H9 (cell line): ENCODE data around the gene PAAF1. TPM values are rescaled to one million over a fixed set of nuclear protein-coding genes. Genes with fewer than 3 reads are reported as not detected.

ENCODE experiments used
- DNase-seq: peaks from one replicate; pipeline ENCODE4 v3.0.0-alpha.2; 2017
- H2AFZ ChIP-seq: one replicate; pipeline ENCODE4 v1.6.1; 2013; ENCODE audit warnings: mild to moderate bottlenecking, low read length, control low read depth, moderate library complexity
- H2AK5ac ChIP-seq: 2 replicates; pipeline ENCODE4 v1.6.1; 2013; ENCODE audit warnings: low read length, control low read depth, mixed read lengths; ENCODE audit not compliant: insufficient read length
- H2BK120ac ChIP-seq: one replicate; pipeline ENCODE4 v1.6.1; 2013; ENCODE audit warnings: low read depth, mild to moderate bottlenecking, low read length, control low read depth, inconsistent platforms; ENCODE audit not compliant: poor library complexity, severe bottlenecking
- H2BK12ac ChIP-seq: 2 replicates; pipeline ENCODE4 v1.6.1; 2013; ENCODE audit warnings: low read length, control low read depth, mixed read lengths, low read depth; ENCODE audit not compliant: insufficient read length
- H2BK15ac ChIP-seq: 2 replicates; pipeline ENCODE4 v1.6.1; 2013; ENCODE audit warnings: low read depth, low read length, control low read depth
- H2BK20ac ChIP-seq: one replicate; pipeline ENCODE4 v1.6.1; 2013; ENCODE audit warnings: low read depth, mild to moderate bottlenecking, low read length, control low read depth, inconsistent platforms; ENCODE audit not compliant: poor library complexity, severe bottlenecking
- H2BK5ac ChIP-seq: 2 replicates; pipeline ENCODE4 v1.6.1; 2013; ENCODE audit warnings: low read length, control low read depth, mixed read lengths; ENCODE audit not compliant: insufficient read length
- H3K14ac ChIP-seq: 2 replicates; pipeline ENCODE4 v1.6.1; 2013; ENCODE audit warnings: low read length, control low read depth; ENCODE audit not compliant: insufficient read depth
- H3K18ac ChIP-seq: 2 replicates; pipeline ENCODE4 v1.6.1; 2013; ENCODE audit warnings: low read depth, mild to moderate bottlenecking, mixed read lengths, low read length, control low read depth; ENCODE audit not compliant: insufficient read length
- H3K23ac ChIP-seq: 2 replicates; pipeline ENCODE4 v1.6.1; 2013; ENCODE audit warnings: low read length, control low read depth, mixed read lengths, low read depth; ENCODE audit not compliant: insufficient read length
- H3K23me2 ChIP-seq: 2 replicates; pipeline ENCODE4 v1.6.1; 2013; ENCODE audit warnings: low read depth, mild to moderate bottlenecking, mixed read lengths, low read length, control low read depth; ENCODE audit not compliant: insufficient read length, poor library complexity, severe bottlenecking
- H3K27ac ChIP-seq: 2 replicates; pipeline ENCODE4 v1.5.1; 2013; ENCODE audit warnings: low read length, control low read depth, mixed read lengths, low read depth; ENCODE audit not compliant: insufficient read length
- H3K27me3 ChIP-seq: 2 replicates; pipeline ENCODE4 v1.6.1; 2013; ENCODE audit warnings: low read length, control low read depth, inconsistent platforms; ENCODE audit not compliant: insufficient read depth
- H3K4ac ChIP-seq: 2 replicates; pipeline ENCODE4 v1.6.1; 2013; ENCODE audit warnings: low read depth, mild to moderate bottlenecking, control low read depth, inconsistent platforms, low read length, moderate library complexity
- H3K4me1 ChIP-seq: 2 replicates; pipeline ENCODE4 v1.6.1; 2013; ENCODE audit warnings: low read length, control low read depth, inconsistent platforms; ENCODE audit not compliant: insufficient read depth
- H3K4me2 ChIP-seq: 2 replicates; pipeline ENCODE4 v1.6.1; 2013; ENCODE audit warnings: low read length, control low read depth, mixed read lengths; ENCODE audit not compliant: insufficient read length, insufficient read depth
- H3K56ac ChIP-seq: 2 replicates; pipeline ENCODE4 v1.6.1; 2013; ENCODE audit warnings: low read depth, mild to moderate bottlenecking, mixed read lengths, low read length, control low read depth; ENCODE audit not compliant: insufficient read length
- H3K79me1 ChIP-seq: 2 replicates; pipeline ENCODE4 v1.6.1; 2013; ENCODE audit warnings: low read depth, mild to moderate bottlenecking, moderate library complexity, low read length, control low read depth, inconsistent platforms; ENCODE audit not compliant: insufficient read depth, poor library complexity, severe bottlenecking
- H3K79me2 ChIP-seq: 2 replicates; pipeline ENCODE4 v1.6.1; 2013; ENCODE audit warnings: low read length, control low read depth, inconsistent platforms; ENCODE audit not compliant: insufficient read depth
- H3K9ac ChIP-seq: 2 replicates; pipeline ENCODE4 v1.6.1; 2013; ENCODE audit warnings: low read length, control low read depth, mixed read lengths; ENCODE audit not compliant: insufficient read length; ENCODE audit errors: extremely low read depth
- H3K9me3 ChIP-seq: one replicate; pipeline ENCODE4 v1.6.1; 2013; ENCODE audit warnings: low read depth, low read length, inconsistent platforms; ENCODE audit not compliant: control insufficient read depth
- H3T11ph ChIP-seq: one replicate; pipeline ENCODE4 v1.6.1; 2013; ENCODE audit warnings: mild to moderate bottlenecking, low read length, control low read depth, inconsistent platforms
- H4K20me1 ChIP-seq: one replicate; pipeline ENCODE4 v1.6.1; 2013; ENCODE audit not compliant: control insufficient read depth, insufficient read length, insufficient read depth
- H4K5ac ChIP-seq: 2 replicates; pipeline ENCODE4 v1.6.1; 2013; ENCODE audit warnings: low read depth, mild to moderate bottlenecking, mixed read lengths, low read length, control low read depth; ENCODE audit not compliant: insufficient read length
- H4K8ac ChIP-seq: replicated peaks from 2 replicates; pipeline ENCODE4 v1.6.1; 2013; ENCODE audit warnings: low read length, control low read depth, mixed read lengths, low read depth; ENCODE audit not compliant: insufficient read length
- H4K91ac ChIP-seq: 2 replicates; pipeline ENCODE4 v1.6.1; 2013; ENCODE audit warnings: low read depth, mild to moderate bottlenecking, moderate library complexity, mixed read lengths, low read length, control low read depth; ENCODE audit not compliant: insufficient read length
- H3K27ac Mint-ChIP-seq, 3 experiments: 2 replicates in 2 of 3; 3 replicates in 1 of 3; pipeline ENCODE4 v1.8.0; 2020 to 2021; ENCODE audit warnings: mixed read lengths in 3 of 3, mild to moderate bottlenecking in 1 of 3, moderate library complexity in 1 of 3
- H3K27me3 Mint-ChIP-seq: 2 replicates; pipeline ENCODE4 v1.8.0; 2021; ENCODE audit warnings: low read depth, mild to moderate bottlenecking, moderate library complexity, mixed read lengths
- H3K36me3 Mint-ChIP-seq, 3 experiments: 2 replicates in 2 of 3; 3 replicates in 1 of 3; pipeline ENCODE4 v1.8.0; 2020 to 2021; ENCODE audit warnings: low read depth in 3 of 3, mixed read lengths in 3 of 3; ENCODE audit not compliant: insufficient read depth in 1 of 3
- H3K4me1 Mint-ChIP-seq, 2 experiments: 2 replicates each; pipeline ENCODE4 v1.8.0; 2020; ENCODE audit warnings: mixed read lengths in 2 of 2
- H3K4me3 Mint-ChIP-seq, 2 experiments: 2 replicates in 1 of 2; 3 replicates in 1 of 2; pipeline ENCODE4 v1.8.0; 2020 to 2021; ENCODE audit warnings: mild to moderate bottlenecking in 2 of 2, mixed read lengths in 2 of 2, moderate library complexity in 1 of 2
- H3K9me3 Mint-ChIP-seq, 2 experiments: 2 replicates in 1 of 2; 3 replicates in 1 of 2; pipeline ENCODE4 v1.8.0; 2020; ENCODE audit warnings: mild to moderate bottlenecking in 2 of 2, mixed read lengths in 2 of 2, moderate library complexity in 1 of 2
- CTCF ChIP-seq: fragments of 200-600 bp; sonication (generic); conservative IDR thresholded peaks from 3 replicates; pipeline ENCODE4 v1.8.0; 2021; ENCODE audit warnings: antibody characterized with exemption, mild to moderate bottlenecking
- total RNA-seq: library from RNA; stranded (reverse); gene quantifications from 2 replicates; pipeline ENCODE4 v1.2.1, GENCODE V29; 2021

Gene PAAF1
- total RNA-seq, 1 experiment from 2014 or later: 24.3 TPM

GRCh38 chr11:73839123-73839457, 37.7 kb upstream of the PAAF1 start:
- H2BK20ac ChIP-seq: no peak overlapping the region
- H3K79me2 ChIP-seq: no peaks in the 10 kb centered on the region
- no peak overlapping the region for H3K18ac ChIP-seq
- no peak overlapping the region for H4K91ac ChIP-seq
- H3K9me3 ChIP-seq: no peaks in the 10 kb centered on the region
- H3K27ac ChIP-seq: no peak overlapping the region
- peaks cover 8 to 13% of the 10 kb centered on the region in 2 experiments for H3K4me1 Mint-ChIP-seq
- H3K23ac ChIP-seq: no peak overlapping the region
- H3T11ph ChIP-seq: no peak overlapping the region
- H3K4me3 Mint-ChIP-seq: no peak overlapping the region
- H3K9me3 Mint-ChIP-seq: no peaks in the 10 kb centered on the region
- H2BK12ac ChIP-seq: no peak overlapping the region
- no peak overlapping the region for H2AK5ac ChIP-seq
- no peaks in the 10 kb centered on the region for H3K23me2 ChIP-seq
- H3K36me3 Mint-ChIP-seq: peaks cover 0 to 9% (median 4%) of the 10 kb centered on the region in 3 experiments; a peak in 3 of 7 replicates
- no peaks in the 10 kb centered on the region for H4K20me1 ChIP-seq
- 0 out of 2 replicates have a peak, but pooled peaks cover 4% of the 10 kb centered on the region for H3K4me1 ChIP-seq
- DNase-seq: no peak
- H2AFZ ChIP-seq: no peak overlapping the region
- H3K27me3 ChIP-seq: no peaks in the 10 kb centered on the region
- no peak overlapping the region for H2BK15ac ChIP-seq
- H3K9ac ChIP-seq: no peak overlapping the region
- H3K27me3 Mint-ChIP-seq: no peaks in the 10 kb centered on the region
- H2BK5ac ChIP-seq: no peak overlapping the region
- H3K56ac ChIP-seq: no peak overlapping the region
- no peak overlapping the region for H2BK120ac ChIP-seq
- no peaks in the 10 kb centered on the region for H3K79me1 ChIP-seq
- no peak overlapping the region for H3K4ac ChIP-seq
- peak overlapping the region in 1 of 3 experiments; percentile 79; a peak in 3 of 7 replicates for H3K27ac Mint-ChIP-seq
- no peak overlapping the region for H4K5ac ChIP-seq
- TF ChIP-seq CTCF: no peak
- no peak overlapping the region for H3K14ac ChIP-seq
- no peak overlapping the region for H4K8ac ChIP-seq
- H3K4me2 ChIP-seq: no peak overlapping the region
